HepG2 (cell line): ENCODE data around the gene ENAH. TPM values are rescaled to one million over a fixed set of nuclear protein-coding genes. Genes with fewer than 3 reads are reported as not detected.

ENCODE experiments used
- FOXO1 ChIP-seq: sonication (generic); formaldehyde crosslinking; IDR thresholded peaks from 2 replicates; pipeline ENCODE4 v1.4.0; 2020; ENCODE audit warnings: missing genetic modification reagents
- HIVEP1 ChIP-seq: sonication (generic); formaldehyde crosslinking; IDR thresholded peaks from 2 replicates; pipeline ENCODE4 v1.4.0; 2020; ENCODE audit warnings: mild to moderate bottlenecking, missing genetic modification reagents
- HNRNPK ChIP-seq: fragments of 200-400 bp; formaldehyde crosslinking; IDR thresholded peaks from 2 replicates; pipeline ENCODE4 v1.6.1; 2018; ENCODE audit warnings: low read length, low read depth, moderate library complexity, mild to moderate bottlenecking; ENCODE audit not compliant: poor library complexity, severe bottlenecking
- KAT8 ChIP-seq: IDR thresholded peaks from 2 replicates; pipeline ENCODE4 v1.6.1; 2016; ENCODE audit warnings: missing genetic modification reagents, missing compliant biosample characterization
- KDM2A ChIP-seq: sonication (generic); formaldehyde crosslinking; IDR thresholded peaks from 2 replicates; pipeline ENCODE4 v1.4.0; 2020; ENCODE audit warnings: low read depth, missing genetic modification reagents, borderline replicate concordance
- KDM5B ChIP-seq: sonication (generic); formaldehyde crosslinking; IDR thresholded peaks from 2 replicates; pipeline ENCODE4 v1.4.0; 2020; ENCODE audit warnings: missing genetic modification reagents, mild to moderate bottlenecking, borderline replicate concordance
- MIER3 ChIP-seq: IDR thresholded peaks from 2 replicates; pipeline ENCODE4 v1.6.1; 2016; ENCODE audit warnings: missing compliant biosample characterization, borderline replicate concordance
- NFE2L1 ChIP-seq: sonication (generic); formaldehyde crosslinking; IDR thresholded peaks from 2 replicates; pipeline ENCODE4 v1.4.0; 2020; ENCODE audit warnings: missing genetic modification reagents, mild to moderate bottlenecking, borderline replicate concordance
- RXRB ChIP-seq: IDR thresholded peaks from 2 replicates; pipeline ENCODE4 v1.6.1; 2016; ENCODE audit warnings: borderline replicate concordance, missing genetic modification reagents, missing compliant biosample characterization
- SMAD3 ChIP-seq: sonication (generic); formaldehyde crosslinking; IDR thresholded peaks from 2 replicates; pipeline ENCODE4 v1.4.0; 2020; ENCODE audit warnings: missing genetic modification reagents
- ZBTB42 ChIP-seq: sonication (generic); formaldehyde crosslinking; IDR thresholded peaks from 2 replicates; pipeline ENCODE4 v1.5.0; 2020; ENCODE audit warnings: mild to moderate bottlenecking, missing genetic modification reagents
- ZNF136 ChIP-seq: sonication (generic); formaldehyde crosslinking; IDR thresholded peaks from 2 replicates; pipeline ENCODE4 v1.8.1; 2022; ENCODE audit warnings: low read depth, mild to moderate bottlenecking, moderate library complexity, missing genetic modification reagents
- ZNF547 ChIP-seq: sonication (generic); formaldehyde crosslinking; IDR thresholded peaks from 2 replicates; pipeline ENCODE4 v1.5.1; 2020; ENCODE audit warnings: mild to moderate bottlenecking, missing genetic modification reagents
- ZNF788 ChIP-seq: sonication (generic); formaldehyde crosslinking; IDR thresholded peaks from 2 replicates; pipeline ENCODE4 v1.5.0; 2020; ENCODE audit warnings: mild to moderate bottlenecking, missing genetic modification reagents, borderline replicate concordance
- polyA plus RNA-seq, 8 experiments: library from polyadenylated mRNA; depleted of rRNA in 3 of 8; stranded (reverse) in 7 of 8; unstranded in 1 of 8; fragments of >200 nt; fragmentation: Illumina TruSeq in 4 of 8; extraction: Trizol in 4 of 8; gene quantifications; 2 replicates each; pipeline versions ENCODE4 v1.2.1 to v1.2.3, GENCODE V29; 2011 to 2016; ENCODE audit warnings: low read depth in 4 of 8, missing spikeins in 1 of 8, mixed read lengths in 1 of 8; ENCODE audit not compliant: insufficient read depth in 1 of 8
- total RNA-seq, 5 experiments: library from RNA; depleted of rRNA; stranded (reverse); fragments of >200 nt; fragmentation: Illumina TruSeq; extraction: Trizol; gene quantifications; 2 replicates each; pipeline ENCODE4 v1.2.3, GENCODE V29; 2016; ENCODE audit warnings: low read depth in 1 of 5
- TF ChIP-seq, protein P1 (sequence below): sonication (generic); formaldehyde crosslinking; IDR thresholded peaks from 2 replicates; pipeline ENCODE4 v1.4.0; 2020; ENCODE audit warnings: low read depth, mild to moderate bottlenecking, missing genetic modification reagents
- TF ChIP-seq, protein P2 (sequence below): sonication (generic); formaldehyde crosslinking; IDR thresholded peaks from 2 replicates; pipeline ENCODE4 v1.4.0; 2020; ENCODE audit warnings: mild to moderate bottlenecking, missing genetic modification reagents
- TF ChIP-seq, protein P3 (sequence below): sonication (generic); formaldehyde crosslinking; IDR thresholded peaks from 2 replicates; pipeline ENCODE4 v1.4.0; 2020; ENCODE audit warnings: missing genetic modification reagents
- TF ChIP-seq, protein P4 (sequence below): sonication (generic); formaldehyde crosslinking; IDR thresholded peaks from 2 replicates; pipeline ENCODE4 v1.4.0; 2020; ENCODE audit warnings: mild to moderate bottlenecking, missing genetic modification reagents
- TF ChIP-seq, protein P5 (sequence below): sonication (generic); formaldehyde crosslinking; IDR thresholded peaks from 2 replicates; pipeline ENCODE4 v1.5.1; 2020; ENCODE audit warnings: mild to moderate bottlenecking, missing genetic modification reagents

ENAH gene
- total and polyA plus RNA-seq, 2 of the 13 experiments (the other 11 are each of a cell fraction or from before 2014, with no cell fraction given), result 22.1 to 58.3 TPM

DNA sequence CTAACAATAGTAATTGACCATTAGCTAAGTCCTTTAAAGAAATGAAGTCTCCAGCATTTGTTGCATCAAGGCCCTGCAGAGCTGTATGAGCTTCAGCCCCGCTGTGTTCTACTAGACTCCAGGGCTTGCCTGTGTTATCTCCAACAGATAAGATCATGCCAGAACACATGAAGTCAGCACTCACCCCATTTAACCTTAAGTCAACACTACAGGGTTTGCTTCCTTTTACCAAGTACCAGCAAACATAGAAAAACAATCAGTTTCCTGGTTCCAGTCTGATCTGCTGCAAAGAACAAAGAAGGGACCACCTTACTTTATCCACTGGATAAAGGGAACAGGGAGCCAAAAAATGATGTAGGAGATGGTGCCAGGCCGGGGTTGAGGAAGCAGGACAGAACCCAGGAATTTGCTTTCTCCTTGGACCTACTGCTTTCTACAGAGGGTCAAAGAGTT is 41.3 kb upstream of the ENAH start (continued):
- TF ChIP-seq, protein P1, sequence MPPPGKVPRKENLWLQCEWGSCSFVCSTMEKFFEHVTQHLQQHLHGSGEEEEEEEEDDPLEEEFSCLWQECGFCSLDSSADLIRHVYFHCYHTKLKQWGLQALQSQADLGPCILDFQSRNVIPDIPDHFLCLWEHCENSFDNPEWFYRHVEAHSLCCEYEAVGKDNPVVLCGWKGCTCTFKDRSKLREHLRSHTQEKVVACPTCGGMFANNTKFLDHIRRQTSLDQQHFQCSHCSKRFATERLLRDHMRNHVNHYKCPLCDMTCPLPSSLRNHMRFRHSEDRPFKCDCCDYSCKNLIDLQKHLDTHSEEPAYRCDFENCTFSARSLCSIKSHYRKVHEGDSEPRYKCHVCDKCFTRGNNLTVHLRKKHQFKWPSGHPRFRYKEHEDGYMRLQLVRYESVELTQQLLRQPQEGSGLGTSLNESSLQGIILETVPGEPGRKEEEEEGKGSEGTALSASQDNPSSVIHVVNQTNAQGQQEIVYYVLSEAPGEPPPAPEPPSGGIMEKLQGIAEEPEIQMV (CRISPR knock-in tag), result no peak
- TF ChIP-seq SMAD3 (CRISPR knock-in tag), result no peak
- no peak for TF ChIP-seq ZBTB42 (CRISPR knock-in tag)
- TF ChIP-seq ZNF788, result no peak
- TF ChIP-seq, protein P2, sequence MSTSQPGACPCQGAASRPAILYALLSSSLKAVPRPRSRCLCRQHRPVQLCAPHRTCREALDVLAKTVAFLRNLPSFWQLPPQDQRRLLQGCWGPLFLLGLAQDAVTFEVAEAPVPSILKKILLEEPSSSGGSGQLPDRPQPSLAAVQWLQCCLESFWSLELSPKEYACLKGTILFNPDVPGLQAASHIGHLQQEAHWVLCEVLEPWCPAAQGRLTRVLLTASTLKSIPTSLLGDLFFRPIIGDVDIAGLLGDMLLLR (CRISPR knock-in tag), result no peak
- TF ChIP-seq KDM5B (CRISPR knock-in tag), result no peak
- no peak for TF ChIP-seq NFE2L1 (CRISPR knock-in tag)
- TF ChIP-seq, protein P3, sequence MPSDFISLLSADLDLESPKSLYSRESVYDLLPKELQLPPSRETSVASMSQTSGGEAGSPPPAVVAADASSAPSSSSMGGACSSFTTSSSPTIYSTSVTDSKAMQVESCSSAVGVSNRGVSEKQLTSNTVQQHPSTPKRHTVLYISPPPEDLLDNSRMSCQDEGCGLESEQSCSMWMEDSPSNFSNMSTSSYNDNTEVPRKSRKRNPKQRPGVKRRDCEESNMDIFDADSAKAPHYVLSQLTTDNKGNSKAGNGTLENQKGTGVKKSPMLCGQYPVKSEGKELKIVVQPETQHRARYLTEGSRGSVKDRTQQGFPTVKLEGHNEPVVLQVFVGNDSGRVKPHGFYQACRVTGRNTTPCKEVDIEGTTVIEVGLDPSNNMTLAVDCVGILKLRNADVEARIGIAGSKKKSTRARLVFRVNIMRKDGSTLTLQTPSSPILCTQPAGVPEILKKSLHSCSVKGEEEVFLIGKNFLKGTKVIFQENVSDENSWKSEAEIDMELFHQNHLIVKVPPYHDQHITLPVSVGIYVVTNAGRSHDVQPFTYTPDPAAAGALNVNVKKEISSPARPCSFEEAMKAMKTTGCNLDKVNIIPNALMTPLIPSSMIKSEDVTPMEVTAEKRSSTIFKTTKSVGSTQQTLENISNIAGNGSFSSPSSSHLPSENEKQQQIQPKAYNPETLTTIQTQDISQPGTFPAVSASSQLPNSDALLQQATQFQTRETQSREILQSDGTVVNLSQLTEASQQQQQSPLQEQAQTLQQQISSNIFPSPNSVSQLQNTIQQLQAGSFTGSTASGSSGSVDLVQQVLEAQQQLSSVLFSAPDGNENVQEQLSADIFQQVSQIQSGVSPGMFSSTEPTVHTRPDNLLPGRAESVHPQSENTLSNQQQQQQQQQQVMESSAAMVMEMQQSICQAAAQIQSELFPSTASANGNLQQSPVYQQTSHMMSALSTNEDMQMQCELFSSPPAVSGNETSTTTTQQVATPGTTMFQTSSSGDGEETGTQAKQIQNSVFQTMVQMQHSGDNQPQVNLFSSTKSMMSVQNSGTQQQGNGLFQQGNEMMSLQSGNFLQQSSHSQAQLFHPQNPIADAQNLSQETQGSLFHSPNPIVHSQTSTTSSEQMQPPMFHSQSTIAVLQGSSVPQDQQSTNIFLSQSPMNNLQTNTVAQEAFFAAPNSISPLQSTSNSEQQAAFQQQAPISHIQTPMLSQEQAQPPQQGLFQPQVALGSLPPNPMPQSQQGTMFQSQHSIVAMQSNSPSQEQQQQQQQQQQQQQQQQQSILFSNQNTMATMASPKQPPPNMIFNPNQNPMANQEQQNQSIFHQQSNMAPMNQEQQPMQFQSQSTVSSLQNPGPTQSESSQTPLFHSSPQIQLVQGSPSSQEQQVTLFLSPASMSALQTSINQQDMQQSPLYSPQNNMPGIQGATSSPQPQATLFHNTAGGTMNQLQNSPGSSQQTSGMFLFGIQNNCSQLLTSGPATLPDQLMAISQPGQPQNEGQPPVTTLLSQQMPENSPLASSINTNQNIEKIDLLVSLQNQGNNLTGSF, result no peak
- peak; percentile 89 for TF ChIP-seq FOXO1 (CRISPR knock-in tag)
- TF ChIP-seq ZNF136 (CRISPR knock-in tag), result no peak
- TF ChIP-seq ZNF547 (CRISPR knock-in tag), result no peak
- TF ChIP-seq, protein P4, sequence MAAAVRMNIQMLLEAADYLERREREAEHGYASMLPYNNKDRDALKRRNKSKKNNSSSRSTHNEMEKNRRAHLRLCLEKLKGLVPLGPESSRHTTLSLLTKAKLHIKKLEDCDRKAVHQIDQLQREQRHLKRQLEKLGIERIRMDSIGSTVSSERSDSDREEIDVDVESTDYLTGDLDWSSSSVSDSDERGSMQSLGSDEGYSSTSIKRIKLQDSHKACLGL, result no peak
- peak; percentile 98 for TF ChIP-seq RXRB (CRISPR knock-in tag)
- TF ChIP-seq, protein P5, sequence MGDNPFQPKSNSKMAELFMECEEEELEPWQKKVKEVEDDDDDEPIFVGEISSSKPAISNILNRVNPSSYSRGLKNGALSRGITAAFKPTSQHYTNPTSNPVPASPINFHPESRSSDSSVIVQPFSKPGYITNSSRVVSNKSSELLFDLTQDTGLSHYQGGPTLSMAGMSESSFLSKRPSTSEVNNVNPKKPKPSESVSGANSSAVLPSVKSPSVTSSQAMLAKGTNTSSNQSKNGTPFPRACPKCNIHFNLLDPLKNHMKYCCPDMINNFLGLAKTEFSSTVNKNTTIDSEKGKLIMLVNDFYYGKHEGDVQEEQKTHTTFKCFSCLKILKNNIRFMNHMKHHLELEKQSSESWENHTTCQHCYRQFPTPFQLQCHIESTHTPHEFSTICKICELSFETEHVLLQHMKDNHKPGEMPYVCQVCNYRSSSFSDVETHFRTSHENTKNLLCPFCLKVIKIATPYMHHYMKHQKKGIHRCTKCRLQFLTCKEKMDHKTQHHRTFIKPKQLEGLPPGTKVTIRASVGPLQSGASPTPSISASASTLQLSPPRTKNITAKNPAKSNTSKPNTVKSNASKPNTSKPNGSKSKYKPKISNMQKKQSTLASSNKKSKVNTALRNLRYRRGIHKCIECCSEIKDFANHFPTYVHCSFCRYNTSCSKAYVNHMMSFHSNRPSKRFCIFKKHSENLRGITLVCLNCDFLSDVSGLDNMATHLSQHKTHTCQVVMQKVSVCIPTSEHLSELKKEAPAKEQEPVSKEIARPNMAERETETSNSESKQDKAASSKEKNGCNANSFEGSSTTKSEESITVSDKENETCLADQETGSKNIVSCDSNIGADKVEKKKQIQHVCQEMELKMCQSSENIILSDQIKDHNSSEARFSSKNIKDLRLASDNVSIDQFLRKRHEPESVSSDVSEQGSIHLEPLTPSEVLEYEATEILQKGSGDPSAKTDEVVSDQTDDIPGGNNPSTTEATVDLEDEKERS (CRISPR knock-in tag), result peak; percentile 54; the same call in 1 of the 2 replicates
- no peak for TF ChIP-seq KDM2A
- TF ChIP-seq MIER3, result peak; percentile 76; the same call in 1 of the 2 replicates
- TF ChIP-seq KAT8 (CRISPR knock-in tag), result peak; percentile 73
- TF ChIP-seq HIVEP1, result no peak
- no peak for TF ChIP-seq HNRNPK
